HepG2 (cell line): ENCODE measurements around the gene EDNRB.

Experiments used
- BRF2 ChIP-seq: sonication (generic); formaldehyde crosslinking; IDR thresholded peaks from 2 replicates; pipeline ENCODE4 v1.8.1; 2022; ENCODE audit warnings: mild to moderate bottlenecking, missing genetic modification reagents
- MLX ChIP-seq: IDR thresholded peaks from 2 replicates; pipeline ENCODE4 v1.6.1; 2016
- NPAS2 ChIP-seq: sonication (generic); formaldehyde crosslinking; IDR thresholded peaks from 2 replicates; pipeline ENCODE4 v1.8.0; 2022; ENCODE audit warnings: mild to moderate bottlenecking, missing genetic modification reagents, borderline replicate concordance
- POLR2A ChIP-seq, 2 experiments: IDR thresholded peaks; 2 replicates each; pipeline ENCODE4 v1.6.1; 2011; ENCODE audit warnings: low read depth in 2 of 2, low read length in 2 of 2, mild to moderate bottlenecking in 1 of 2, moderate library complexity in 1 of 2; ENCODE audit not compliant: insufficient read depth in 1 of 2
- TBL1XR1 ChIP-seq: fragments of 150-350 bp; IDR thresholded peaks from 2 replicates; pipeline ENCODE4 v1.6.1; 2014; ENCODE audit warnings: borderline replicate concordance, low read length; ENCODE audit not compliant: partially characterized antibody
- TF ChIP-seq, protein P1 (sequence below): sonication (generic); formaldehyde crosslinking; IDR thresholded peaks from 2 replicates; pipeline ENCODE4 v1.4.0; 2020; ENCODE audit warnings: low read depth, mild to moderate bottlenecking, missing genetic modification reagents
- TF ChIP-seq, protein P2 (sequence below): sonication (generic); formaldehyde crosslinking; IDR thresholded peaks from 2 replicates; pipeline ENCODE4 v1.4.0; 2020; ENCODE audit warnings: missing genetic modification reagents, borderline replicate concordance
- TF ChIP-seq, protein P3 (sequence below): sonication (generic); formaldehyde crosslinking; IDR thresholded peaks from 2 replicates; pipeline ENCODE4 v1.5.1; 2020; ENCODE audit warnings: missing genetic modification reagents, mild to moderate bottlenecking, borderline replicate concordance
- TF ChIP-seq, protein P4 (sequence below): sonication (generic); formaldehyde crosslinking; IDR thresholded peaks from 2 replicates; pipeline ENCODE4 v1.4.0; 2020; ENCODE audit warnings: missing genetic modification reagents

DNA sequence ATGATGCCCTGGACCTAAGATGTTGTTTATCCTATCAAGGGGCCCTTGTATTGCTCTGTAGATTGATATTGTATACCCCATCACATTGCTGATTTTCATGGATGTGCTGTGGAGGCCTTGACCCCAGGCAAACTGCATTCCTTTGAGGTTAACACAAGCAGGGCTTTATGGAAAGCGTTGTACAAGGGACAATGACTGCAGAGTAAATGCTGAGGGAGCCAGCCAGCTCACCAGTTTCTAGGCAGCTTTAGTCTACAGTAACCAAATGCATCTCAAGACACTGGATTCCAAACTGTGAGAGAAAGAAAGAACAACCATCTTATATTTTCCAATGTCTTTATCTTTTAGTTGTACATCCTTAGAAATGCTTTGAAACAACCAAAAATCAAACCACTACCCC lies 34.1 kb upstream of the EDNRB start:
- TF ChIP-seq MLX (CRISPR knock-in tag) (no peak), NPAS2 (CRISPR knock-in tag) (no peak), BRF2 (CRISPR knock-in tag) (no peak), TBL1XR1 (no peak), POLR2A (IDR thresholded peaks at IDR 0.05; ENCODE audit: insufficient read depth in 1 of 2, low read depth in 2 of 2, low read length in 2 of 2) (no peak)
- TF ChIP-seq, protein P1, sequence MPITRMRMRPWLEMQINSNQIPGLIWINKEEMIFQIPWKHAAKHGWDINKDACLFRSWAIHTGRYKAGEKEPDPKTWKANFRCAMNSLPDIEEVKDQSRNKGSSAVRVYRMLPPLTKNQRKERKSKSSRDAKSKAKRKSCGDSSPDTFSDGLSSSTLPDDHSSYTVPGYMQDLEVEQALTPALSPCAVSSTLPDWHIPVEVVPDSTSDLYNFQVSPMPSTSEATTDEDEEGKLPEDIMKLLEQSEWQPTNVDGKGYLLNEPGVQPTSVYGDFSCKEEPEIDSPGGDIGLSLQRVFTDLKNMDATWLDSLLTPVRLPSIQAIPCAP = no peak
- TF ChIP-seq, protein P2, sequence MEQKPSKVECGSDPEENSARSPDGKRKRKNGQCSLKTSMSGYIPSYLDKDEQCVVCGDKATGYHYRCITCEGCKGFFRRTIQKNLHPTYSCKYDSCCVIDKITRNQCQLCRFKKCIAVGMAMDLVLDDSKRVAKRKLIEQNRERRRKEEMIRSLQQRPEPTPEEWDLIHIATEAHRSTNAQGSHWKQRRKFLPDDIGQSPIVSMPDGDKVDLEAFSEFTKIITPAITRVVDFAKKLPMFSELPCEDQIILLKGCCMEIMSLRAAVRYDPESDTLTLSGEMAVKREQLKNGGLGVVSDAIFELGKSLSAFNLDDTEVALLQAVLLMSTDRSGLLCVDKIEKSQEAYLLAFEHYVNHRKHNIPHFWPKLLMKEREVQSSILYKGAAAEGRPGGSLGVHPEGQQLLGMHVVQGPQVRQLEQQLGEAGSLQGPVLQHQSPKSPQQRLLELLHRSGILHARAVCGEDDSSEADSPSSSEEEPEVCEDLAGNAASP (CRISPR knock-in tag) = no peak
- TF ChIP-seq, protein P3, sequence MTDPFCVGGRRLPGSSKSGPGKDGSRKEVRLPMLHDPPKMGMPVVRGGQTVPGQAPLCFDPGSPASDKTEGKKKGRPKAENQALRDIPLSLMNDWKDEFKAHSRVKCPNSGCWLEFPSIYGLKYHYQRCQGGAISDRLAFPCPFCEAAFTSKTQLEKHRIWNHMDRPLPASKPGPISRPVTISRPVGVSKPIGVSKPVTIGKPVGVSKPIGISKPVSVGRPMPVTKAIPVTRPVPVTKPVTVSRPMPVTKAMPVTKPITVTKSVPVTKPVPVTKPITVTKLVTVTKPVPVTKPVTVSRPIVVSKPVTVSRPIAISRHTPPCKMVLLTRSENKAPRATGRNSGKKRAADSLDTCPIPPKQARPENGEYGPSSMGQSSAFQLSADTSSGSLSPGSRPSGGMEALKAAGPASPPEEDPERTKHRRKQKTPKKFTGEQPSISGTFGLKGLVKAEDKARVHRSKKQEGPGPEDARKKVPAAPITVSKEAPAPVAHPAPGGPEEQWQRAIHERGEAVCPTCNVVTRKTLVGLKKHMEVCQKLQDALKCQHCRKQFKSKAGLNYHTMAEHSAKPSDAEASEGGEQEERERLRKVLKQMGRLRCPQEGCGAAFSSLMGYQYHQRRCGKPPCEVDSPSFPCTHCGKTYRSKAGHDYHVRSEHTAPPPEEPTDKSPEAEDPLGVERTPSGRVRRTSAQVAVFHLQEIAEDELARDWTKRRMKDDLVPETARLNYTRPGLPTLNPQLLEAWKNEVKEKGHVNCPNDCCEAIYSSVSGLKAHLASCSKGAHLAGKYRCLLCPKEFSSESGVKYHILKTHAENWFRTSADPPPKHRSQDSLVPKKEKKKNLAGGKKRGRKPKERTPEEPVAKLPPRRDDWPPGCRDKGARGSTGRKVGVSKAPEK (CRISPR knock-in tag) = no peak
- TF ChIP-seq, protein P4, sequence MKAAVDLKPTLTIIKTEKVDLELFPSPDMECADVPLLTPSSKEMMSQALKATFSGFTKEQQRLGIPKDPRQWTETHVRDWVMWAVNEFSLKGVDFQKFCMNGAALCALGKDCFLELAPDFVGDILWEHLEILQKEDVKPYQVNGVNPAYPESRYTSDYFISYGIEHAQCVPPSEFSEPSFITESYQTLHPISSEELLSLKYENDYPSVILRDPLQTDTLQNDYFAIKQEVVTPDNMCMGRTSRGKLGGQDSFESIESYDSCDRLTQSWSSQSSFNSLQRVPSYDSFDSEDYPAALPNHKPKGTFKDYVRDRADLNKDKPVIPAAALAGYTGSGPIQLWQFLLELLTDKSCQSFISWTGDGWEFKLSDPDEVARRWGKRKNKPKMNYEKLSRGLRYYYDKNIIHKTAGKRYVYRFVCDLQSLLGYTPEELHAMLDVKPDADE = no peak
